Glutamatergic neuron (in vitro differentiated cells): ENCODE data around the gene C1QTNF1. TPM values are rescaled to one million over a fixed set of nuclear protein-coding genes. Genes with fewer than 3 reads are reported as not detected.
A peak's percentile ranks its signal among the peaks of the same experiment; 100 is the strongest.

ENCODE experiments used
- DNase-seq: peaks from one replicate; pipeline ENCODE4 v3.0.0; 2022
- H3K27ac Mint-ChIP-seq: one replicate; pipeline ENCODE4 v1.8.0; 2020; ENCODE audit warnings: mild to moderate bottlenecking, mixed read lengths, inconsistent platforms; ENCODE audit not compliant: unreplicated experiment
- H3K27me3 Mint-ChIP-seq: one replicate; pipeline ENCODE4 v1.8.0; 2020; ENCODE audit warnings: mild to moderate bottlenecking, moderate library complexity, mixed read lengths, inconsistent platforms; ENCODE audit not compliant: unreplicated experiment
- H3K36me3 Mint-ChIP-seq: one replicate; pipeline ENCODE4 v1.8.0; 2020; ENCODE audit warnings: mild to moderate bottlenecking, mixed read lengths, inconsistent platforms; ENCODE audit not compliant: unreplicated experiment
- H3K4me1 Mint-ChIP-seq: one replicate; pipeline ENCODE4 v1.8.0; 2020; ENCODE audit warnings: mild to moderate bottlenecking, low read depth, mixed read lengths, inconsistent platforms; ENCODE audit not compliant: unreplicated experiment
- H3K4me3 Mint-ChIP-seq: one replicate; pipeline ENCODE4 v1.8.0; 2020; ENCODE audit warnings: mild to moderate bottlenecking, mixed read lengths, inconsistent platforms; ENCODE audit not compliant: unreplicated experiment
- H3K9me3 Mint-ChIP-seq: one replicate; pipeline ENCODE4 v1.8.0; 2020; ENCODE audit warnings: mild to moderate bottlenecking, moderate library complexity, mixed read lengths, inconsistent platforms; ENCODE audit not compliant: unreplicated experiment
- CTCF ChIP-seq: fragments of 200-600 bp; sonication (generic); IDR thresholded peaks from one replicate; pipeline ENCODE4 v1.5.0; 2021; ENCODE audit not compliant: partially characterized antibody, unreplicated experiment
- total RNA-seq: library from RNA; stranded (reverse); fragmentation: NEBNext Ultra II Directional; extraction: Animal tissue kit (Norgen Biotek cat#: 25700); gene quantifications from one replicate; pipeline ENCODE4 v1.2.1, GENCODE V29; 2021; ENCODE audit not compliant: unreplicated experiment

C1QTNF1 gene
- total RNA-seq, 1 donor from 2014 or later: 0.15 TPM

- Mint-ChIP-seq H3K9me3 (peaks cover 8% of the 10 kb centered on the region), H3K4me3 (peak overlapping the region; percentile 13), H3K27ac (no peak overlapping the region), H3K36me3 (peaks cover 4% of the 10 kb centered on the region), H3K4me1 (peaks cover 10% of the 10 kb centered on the region), H3K27me3 (peaks cover 14% of the 10 kb centered on the region)
- no peak for TF ChIP-seq CTCF
- DNase-seq: no peak
Observed at GRCh38 chr17:79007504-79008381, 16.2 kb upstream of the C1QTNF1 start.

- peaks cover 14% of the 10 kb centered on the region for H3K27me3 Mint-ChIP-seq
- peak overlapping the region; percentile 75 for H3K27ac Mint-ChIP-seq
- peaks cover 10% of the 10 kb centered on the region for H3K4me1 Mint-ChIP-seq
- no peak for TF ChIP-seq CTCF
- H3K9me3 Mint-ChIP-seq: peaks cover 8% of the 10 kb centered on the region
- no peak for DNase-seq
- H3K4me3 Mint-ChIP-seq: peak overlapping the region; percentile 94
- peaks cover 4% of the 10 kb centered on the region for H3K36me3 Mint-ChIP-seq
Observed at GRCh38 chr17:79008666-79009387, 15.1 kb upstream of the C1QTNF1 start.

- Mint-ChIP-seq H3K36me3 (peaks cover 4% of the 10 kb centered on the region), H3K4me3 (peak within 1 kb of the TSS; percentile 94), H3K27ac (peak within 1 kb of the TSS; percentile 75), H3K9me3 (peaks cover 11% of the 10 kb centered on the region), H3K4me1 (peaks cover 10% of the 10 kb centered on the region), H3K27me3 (peaks cover 16% of the 10 kb centered on the region)
- DNase-seq: peak; percentile 87
- no peak for TF ChIP-seq CTCF
Observed at GRCh38 chr17:79009397-79010303, 14.3 kb upstream of the C1QTNF1 start, which contains the start of gene CANT1. Gene CANT1 (minus strand): TSS chr17:79009764. CDS start chr17:78997622, 12,142 bp downstream.

GRCh38 chr17:79010304-79010646 is 13.7 kb upstream of the C1QTNF1 start:
- Mint-ChIP-seq H3K9me3 (peaks cover 11% of the 10 kb centered on the region), H3K36me3 (peaks cover 4% of the 10 kb centered on the region), H3K27me3 (peaks cover 16% of the 10 kb centered on the region), H3K27ac (no peak overlapping the region), H3K4me1 (peaks cover 10% of the 10 kb centered on the region), H3K4me3 (peak overlapping the region; percentile 80)
- DNase-seq: no peak
- TF ChIP-seq CTCF: no peak
